Neural progenitor cell (in vitro differentiated cells): ENCODE data around the gene EML5. TPM values are rescaled to one million over a fixed set of nuclear protein-coding genes. Genes with fewer than 3 reads are reported as not detected.

Source experiments
- DNase-seq: peaks from one replicate; pipeline ENCODE4 v3.0.0-alpha.2; 2016; ENCODE audit warnings: low spot score
- H2AFZ ChIP-seq: fragments of 200-600 bp; sonication (generic); replicated peaks from 2 replicates; pipeline ENCODE4 v1.6.1; 2016; ENCODE audit warnings: antibody characterized with exemption
- H3F3A ChIP-seq: fragments of 200-600 bp; sonication (generic); 2 replicates; pipeline ENCODE4 v1.6.1; 2016; ENCODE audit warnings: antibody characterized with exemption, low read depth
- H3K27ac ChIP-seq: fragments of 200-600 bp; sonication (generic); 2 replicates; pipeline ENCODE4 v1.5.1; 2016; ENCODE audit warnings: mild to moderate bottlenecking
- H3K27me3 ChIP-seq: fragments of 200-600 bp; sonication (generic); 2 replicates; pipeline ENCODE4 v1.6.1; 2016; ENCODE audit warnings: mild to moderate bottlenecking, moderate library complexity
- H3K36me3 ChIP-seq: fragments of 200-600 bp; sonication (generic); 2 replicates; pipeline ENCODE4 v1.5.1; 2016
- H3K4me1 ChIP-seq: fragments of 200-600 bp; sonication (generic); 2 replicates; pipeline ENCODE4 v1.6.1; 2016; ENCODE audit warnings: mixed run types
- H3K4me2 ChIP-seq: fragments of 200-600 bp; sonication (generic); 2 replicates; pipeline ENCODE4 v1.6.1; 2016
- H3K4me3 ChIP-seq: fragments of 200-600 bp; sonication (generic); 2 replicates; pipeline ENCODE4 v1.5.1; 2016
- H3K79me2 ChIP-seq: fragments of 200-600 bp; sonication (generic); 2 replicates; pipeline ENCODE4 v1.6.1; 2016; ENCODE audit warnings: low read depth
- H3K9ac ChIP-seq: fragments of 200-600 bp; sonication (generic); 2 replicates; pipeline ENCODE4 v1.6.1; 2016
- H3K9me3 ChIP-seq: fragments of 200-600 bp; sonication (generic); 2 replicates; pipeline ENCODE4 v1.5.1; 2016; ENCODE audit warnings: low read depth
- H4K20me1 ChIP-seq: fragments of 200-600 bp; sonication (generic); 2 replicates; pipeline ENCODE4 v1.6.1; 2016; ENCODE audit warnings: low read depth
- H3K27ac Mint-ChIP-seq: 3 replicates; pipeline ENCODE4 v1.8.0; 2021; ENCODE audit warnings: mixed read lengths
- H3K27me3 Mint-ChIP-seq: 2 replicates; pipeline ENCODE4 v1.8.0; 2022; ENCODE audit warnings: low read depth, mild to moderate bottlenecking, inconsistent platforms, moderate library complexity, mixed read lengths; ENCODE audit not compliant: insufficient read depth
- H3K36me3 Mint-ChIP-seq: 3 replicates; pipeline ENCODE4 v1.8.0; 2021; ENCODE audit warnings: mixed read lengths
- H3K4me1 Mint-ChIP-seq: 3 replicates; pipeline ENCODE4 v1.8.0; 2021; ENCODE audit warnings: mixed read lengths
- H3K4me3 Mint-ChIP-seq: 3 replicates; pipeline ENCODE4 v1.8.0; 2021; ENCODE audit warnings: mild to moderate bottlenecking, moderate library complexity, mixed read lengths
- H3K9me3 Mint-ChIP-seq: 3 replicates; pipeline ENCODE4 v1.8.0; 2020; ENCODE audit warnings: mixed read lengths
- EZH2 ChIP-seq: fragments of 200-600 bp; sonication (generic); IDR thresholded peaks from 2 replicates; pipeline ENCODE4 v1.6.1; 2017; ENCODE audit warnings: antibody characterized with exemption, mild to moderate bottlenecking, moderate library complexity
- EZH2phosphoT487 ChIP-seq: fragments of 200-600 bp; sonication (generic); IDR thresholded peaks from 2 replicates; pipeline ENCODE4 v1.6.1; 2017; ENCODE audit warnings: antibody characterized with exemption
- total RNA-seq: library from RNA; depleted of rRNA; stranded (reverse); fragments of >200 nt; gene quantifications from 2 replicates; pipeline ENCODE4 v1.2.3, GENCODE V29; 2015; ENCODE audit warnings: low replicate concordance
- TF ChIP-seq, protein P1 (sequence below): fragments of 200-600 bp; sonication (generic); IDR thresholded peaks from 2 replicates; pipeline ENCODE4 v1.5.1; 2017; ENCODE audit warnings: antibody characterized with exemption, mild to moderate bottlenecking

The EML5 gene
- total RNA-seq, 1 donor from 2014 or later: 0.71 TPM

- no peak overlapping the region for H3K4me3 Mint-ChIP-seq
- peaks cover 2% of the 10 kb centered on the region for H3K27me3 Mint-ChIP-seq
- Histone ChIP-seq H4K20me1 (no peaks in the 10 kb centered on the region), H3K4me2 (no peak overlapping the region), H3K36me3 (peaks cover 3% of the 10 kb centered on the region), H3K79me2 (no peaks in the 10 kb centered on the region), H3K9ac (no peak overlapping the region), H2AFZ (no peak overlapping the region), H3K4me3 (no peak overlapping the region), H3K27me3 (no peaks in the 10 kb centered on the region), H3K9me3 (peaks cover 3% of the 10 kb centered on the region), H3K4me1 (no peaks in the 10 kb centered on the region), H3F3A (no peaks in the 10 kb centered on the region), H3K27ac (no peak overlapping the region)
- TF ChIP-seq, protein P1, sequence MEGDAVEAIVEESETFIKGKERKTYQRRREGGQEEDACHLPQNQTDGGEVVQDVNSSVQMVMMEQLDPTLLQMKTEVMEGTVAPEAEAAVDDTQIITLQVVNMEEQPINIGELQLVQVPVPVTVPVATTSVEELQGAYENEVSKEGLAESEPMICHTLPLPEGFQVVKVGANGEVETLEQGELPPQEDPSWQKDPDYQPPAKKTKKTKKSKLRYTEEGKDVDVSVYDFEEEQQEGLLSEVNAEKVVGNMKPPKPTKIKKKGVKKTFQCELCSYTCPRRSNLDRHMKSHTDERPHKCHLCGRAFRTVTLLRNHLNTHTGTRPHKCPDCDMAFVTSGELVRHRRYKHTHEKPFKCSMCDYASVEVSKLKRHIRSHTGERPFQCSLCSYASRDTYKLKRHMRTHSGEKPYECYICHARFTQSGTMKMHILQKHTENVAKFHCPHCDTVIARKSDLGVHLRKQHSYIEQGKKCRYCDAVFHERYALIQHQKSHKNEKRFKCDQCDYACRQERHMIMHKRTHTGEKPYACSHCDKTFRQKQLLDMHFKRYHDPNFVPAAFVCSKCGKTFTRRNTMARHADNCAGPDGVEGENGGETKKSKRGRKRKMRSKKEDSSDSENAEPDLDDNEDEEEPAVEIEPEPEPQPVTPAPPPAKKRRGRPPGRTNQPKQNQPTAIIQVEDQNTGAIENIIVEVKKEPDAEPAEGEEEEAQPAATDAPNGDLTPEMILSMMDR: no peak
- TF ChIP-seq EZH2: no peak
- no peak for TF ChIP-seq EZH2phosphoT487
- no peak for DNase-seq
- peaks cover 10% of the 10 kb centered on the region for H3K9me3 Mint-ChIP-seq
- H3K36me3 Mint-ChIP-seq: no peaks in the 10 kb centered on the region
- no peaks in the 10 kb centered on the region for H3K4me1 Mint-ChIP-seq
- H3K27ac Mint-ChIP-seq: no peak overlapping the region
These were observed 153.5 kb downstream of the EML5 start for GRCh38 chr14:88639221-88639620.

GRCh38 chr14:88632512-88632911, 160.2 kb downstream of the EML5 start:
- H3K79me2 ChIP-seq: no peaks in the 10 kb centered on the region
- no peaks in the 10 kb centered on the region for H3K9me3 Mint-ChIP-seq

GRCh38 chr14:88631091-88631490, 161.7 kb downstream of the EML5 start:
- Histone ChIP-seq H3K9ac (no peak overlapping the region), H3K36me3 (no peaks in the 10 kb centered on the region), H2AFZ (no peak overlapping the region), H3K79me2 (no peaks in the 10 kb centered on the region), H3K4me2 (no peak overlapping the region), H3K4me1 (no peaks in the 10 kb centered on the region), H3K27me3 (no peaks in the 10 kb centered on the region), H3K4me3 (no peak overlapping the region), H3F3A (no peaks in the 10 kb centered on the region), H3K9me3 (no peaks in the 10 kb centered on the region), H4K20me1 (no peaks in the 10 kb centered on the region), H3K27ac (no peak overlapping the region)
- no peak overlapping the region for H3K27ac Mint-ChIP-seq
- H3K36me3 Mint-ChIP-seq: no peaks in the 10 kb centered on the region
- H3K4me1 Mint-ChIP-seq: no peaks in the 10 kb centered on the region
- DNase-seq: no peak
- no peaks in the 10 kb centered on the region for H3K9me3 Mint-ChIP-seq
- H3K4me3 Mint-ChIP-seq: no peak overlapping the region
- TF ChIP-seq EZH2 (no peak), EZH2phosphoT487 (no peak)
- TF ChIP-seq, protein P1: no peak
- H3K27me3 Mint-ChIP-seq: peaks cover 3% of the 10 kb centered on the region

More at GRCh38 chr14:88632512-88632911, 160.2 kb downstream of the EML5 start:
- Histone ChIP-seq H3K36me3 (no peaks in the 10 kb centered on the region), H3K4me1 (no peaks in the 10 kb centered on the region), H3K9me3 (no peaks in the 10 kb centered on the region), H3K27ac (no peak overlapping the region), H3F3A (no peaks in the 10 kb centered on the region), H3K4me2 (no peak overlapping the region), H3K4me3 (no peak overlapping the region), H2AFZ (no peak overlapping the region), H3K27me3 (no peaks in the 10 kb centered on the region), H3K9ac (no peak overlapping the region), H4K20me1 (no peaks in the 10 kb centered on the region)
- TF ChIP-seq EZH2phosphoT487 (no peak), EZH2 (no peak)
- TF ChIP-seq, protein P1: no peak
- H3K27ac Mint-ChIP-seq: no peak overlapping the region
- H3K4me1 Mint-ChIP-seq: no peaks in the 10 kb centered on the region
- H3K27me3 Mint-ChIP-seq: peaks cover 5% of the 10 kb centered on the region
- no peaks in the 10 kb centered on the region for H3K36me3 Mint-ChIP-seq
- DNase-seq: no peak
- H3K4me3 Mint-ChIP-seq: no peak overlapping the region
